Measurements from ENCODE around the gene ABHD16A. TPM values are rescaled to one million over a fixed set of nuclear protein-coding genes. Genes with fewer than 3 reads are reported as not detected.

The ABHD16A gene
- total RNA-seq, 2 donors from 2014 or later = 48.9 TPM

- ATAC-seq (replicated peaks in 1 of 2) (peak in 1 of 2 donors; percentile 22), DNase-seq (peak; percentile 38 to 51)
- Mint-ChIP-seq H3K9me3 (no peaks in the 10 kb centered on the region), H3K36me3 (ENCODE audit: insufficient read depth in 2 of 2) (peaks cover 4 to 16% of the 10 kb centered on the region in 2 donors), H3K4me1 (ENCODE audit: low read depth) (peaks cover 61% of the 10 kb centered on the region), H3K27ac (peak overlapping the region; percentile 76), H3K27me3 (ENCODE audit: low read depth) (no peaks in the 10 kb centered on the region), H3K4me3 (peak overlapping the region; percentile 95)
Observed at GRCh38 chr6:31657406-31658157, 45.5 kb downstream of the ABHD16A start.

- no peaks in the 10 kb centered on the region for H3K9me3 Mint-ChIP-seq
- peaks cover 2 to 18% of the 10 kb centered on the region in 2 donors for H3K36me3 Mint-ChIP-seq (ENCODE audit: insufficient read depth in 2 of 2)
- H3K27me3 Mint-ChIP-seq (ENCODE audit: low read depth) = no peaks in the 10 kb centered on the region
- peak within 1 kb of the TSS; percentile 9 for H3K27ac Mint-ChIP-seq
- peaks cover 54% of the 10 kb centered on the region for H3K4me1 Mint-ChIP-seq (ENCODE audit: low read depth)
- DNase-seq (no peak), ATAC-seq (replicated peaks in 1 of 2) (no peak)
- peak within 1 kb of the TSS in 1 of 2 donors; percentile 31 for H3K4me3 Mint-ChIP-seq
Observed at GRCh38 chr6:31655349-31656237, 47.5 kb downstream of the ABHD16A start, which contains the start of gene APOM. APOM (plus strand) TSS chr6:31655894; CDS start chr6:31655967, 73 bp downstream.

- no peaks in the 10 kb centered on the region for H3K27me3 Mint-ChIP-seq (ENCODE audit: low read depth)
- peaks cover 56% of the 10 kb centered on the region for H3K4me1 Mint-ChIP-seq (ENCODE audit: low read depth)
- H3K27ac Mint-ChIP-seq = no peak overlapping the region
- no peaks in the 10 kb centered on the region for H3K9me3 Mint-ChIP-seq
- peaks cover 2 to 16% of the 10 kb centered on the region in 2 donors for H3K36me3 Mint-ChIP-seq (ENCODE audit: insufficient read depth in 2 of 2)
- no peak overlapping the region for H3K4me3 Mint-ChIP-seq
- no peak for DNase-seq
- no peak for ATAC-seq (replicated peaks in 1 of 2)
Observed at GRCh38 chr6:31654574-31655348, 48.4 kb downstream of the ABHD16A start.

GRCh38 chr6:31652925-31653724 lies 50.0 kb downstream of the ABHD16A start:
- no peaks in the 10 kb centered on the region for H3K27me3 Mint-ChIP-seq (ENCODE audit: low read depth)

GRCh38 chr6:31651602-31652191 lies 51.4 kb downstream of the ABHD16A start:
- H3K4me3 Mint-ChIP-seq = peak overlapping the region; percentile 89 to 98

More at GRCh38 chr6:31652925-31653724, 50.0 kb downstream of the ABHD16A start:
- ATAC-seq (replicated peaks in 1 of 2) (peak; percentile 73 to 74), DNase-seq (peak in 1 of 2 donors; percentile 92)
- Mint-ChIP-seq H3K27ac (peak overlapping the region; percentile 99), H3K9me3 (no peaks in the 10 kb centered on the region), H3K4me3 (peak overlapping the region; percentile 89 to 98), H3K36me3 (ENCODE audit: insufficient read depth in 2 of 2) (peaks cover 5 to 24% of the 10 kb centered on the region in 2 donors), H3K4me1 (ENCODE audit: low read depth) (peaks cover 50% of the 10 kb centered on the region)

GRCh38 chr6:31645325-31645724 lies 57.8 kb downstream of the ABHD16A start:
- no peak for ATAC-seq (replicated peaks in 1 of 2)
- Mint-ChIP-seq H3K27ac (no peak overlapping the region), H3K4me1 (ENCODE audit: low read depth) (peaks cover 16% of the 10 kb centered on the region), H3K9me3 (no peaks in the 10 kb centered on the region), H3K36me3 (ENCODE audit: insufficient read depth in 2 of 2) (peaks cover 4 to 27% of the 10 kb centered on the region in 2 donors), H3K27me3 (ENCODE audit: low read depth) (no peaks in the 10 kb centered on the region), H3K4me3 (no peak overlapping the region)
- no peak for DNase-seq

More at GRCh38 chr6:31651602-31652191, 51.4 kb downstream of the ABHD16A start:
- Mint-ChIP-seq H3K4me1 (ENCODE audit: low read depth) (peaks cover 42% of the 10 kb centered on the region), H3K27ac (peak overlapping the region; percentile 99), H3K36me3 (ENCODE audit: insufficient read depth in 2 of 2) (peaks cover 5 to 33% of the 10 kb centered on the region in 2 donors), H3K9me3 (no peaks in the 10 kb centered on the region), H3K27me3 (ENCODE audit: low read depth) (no peaks in the 10 kb centered on the region)
- DNase-seq (peak; percentile 73 to 77), ATAC-seq (replicated peaks in 1 of 2) (peak; percentile 57 to 72)

GRCh38 chr6:31643818-31644454 lies 59.2 kb downstream of the ABHD16A start:
- peak; percentile 8 to 20 for ATAC-seq (replicated peaks in 1 of 2)
- DNase-seq = no peak
- H3K27ac Mint-ChIP-seq = no peak overlapping the region
- peaks cover 1 to 22% of the 10 kb centered on the region in 2 donors for H3K36me3 Mint-ChIP-seq (ENCODE audit: insufficient read depth in 2 of 2)
- no peaks in the 10 kb centered on the region for H3K9me3 Mint-ChIP-seq
- no peaks in the 10 kb centered on the region for H3K27me3 Mint-ChIP-seq (ENCODE audit: low read depth)
- H3K4me3 Mint-ChIP-seq = no peak overlapping the region
- peaks cover 7% of the 10 kb centered on the region for H3K4me1 Mint-ChIP-seq (ENCODE audit: low read depth)

GRCh38 chr6:31642798-31643570 lies 60.1 kb downstream of the ABHD16A start:
- ATAC-seq (replicated peaks in 1 of 2) (no peak), DNase-seq (no peak)
- Mint-ChIP-seq H3K9me3 (no peaks in the 10 kb centered on the region), H3K27ac (no peak overlapping the region), H3K4me1 (ENCODE audit: low read depth) (peaks cover 5% of the 10 kb centered on the region), H3K4me3 (no peak overlapping the region), H3K36me3 (ENCODE audit: insufficient read depth in 2 of 2) (peaks cover 1 to 21% of the 10 kb centered on the region in 2 donors), H3K27me3 (ENCODE audit: low read depth) (no peaks in the 10 kb centered on the region)

- peak overlapping the region; percentile 34 for H3K27ac Mint-ChIP-seq
- ATAC-seq (replicated peaks in 1 of 2) = no peak
- peaks cover 5% of the 10 kb centered on the region for H3K4me1 Mint-ChIP-seq (ENCODE audit: low read depth)
- peaks cover 1 to 16% of the 10 kb centered on the region in 2 donors for H3K36me3 Mint-ChIP-seq (ENCODE audit: insufficient read depth in 2 of 2)
- DNase-seq = no peak
- H3K27me3 Mint-ChIP-seq (ENCODE audit: low read depth) = no peaks in the 10 kb centered on the region
- no peak overlapping the region for H3K4me3 Mint-ChIP-seq
- H3K9me3 Mint-ChIP-seq = no peaks in the 10 kb centered on the region
Observed at GRCh38 chr6:31641370-31641769, 61.8 kb downstream of the ABHD16A start.

- Mint-ChIP-seq H3K4me1 (ENCODE audit: low read depth) (peaks cover 5% of the 10 kb centered on the region), H3K27me3 (ENCODE audit: low read depth) (no peaks in the 10 kb centered on the region), H3K4me3 (no peak overlapping the region), H3K27ac (peak overlapping the region; percentile 43), H3K9me3 (no peaks in the 10 kb centered on the region), H3K36me3 (ENCODE audit: insufficient read depth in 2 of 2) (peaks cover 2 to 19% of the 10 kb centered on the region in 2 donors)
- DNase-seq = no peak
- ATAC-seq (replicated peaks in 1 of 2) = no peak
Observed at GRCh38 chr6:31640612-31641011, 62.5 kb downstream of the ABHD16A start.

GRCh38 chr6:31639449-31639861 lies 63.7 kb downstream of the ABHD16A start:
- no peak overlapping the region for H3K4me3 Mint-ChIP-seq
- H3K36me3 Mint-ChIP-seq (ENCODE audit: insufficient read depth in 2 of 2) = peaks cover 4 to 15% of the 10 kb centered on the region in 2 donors
- DNase-seq (no peak), ATAC-seq (replicated peaks in 1 of 2) (peak in 1 of 2 donors; percentile 32)
- H3K9me3 Mint-ChIP-seq = no peaks in the 10 kb centered on the region
- no peaks in the 10 kb centered on the region for H3K27me3 Mint-ChIP-seq (ENCODE audit: low read depth)
- peak overlapping the region; percentile 66 for H3K27ac Mint-ChIP-seq
- peaks cover 5% of the 10 kb centered on the region for H3K4me1 Mint-ChIP-seq (ENCODE audit: low read depth)
